ENCODE measurements around the gene SORL1.

DNA sequence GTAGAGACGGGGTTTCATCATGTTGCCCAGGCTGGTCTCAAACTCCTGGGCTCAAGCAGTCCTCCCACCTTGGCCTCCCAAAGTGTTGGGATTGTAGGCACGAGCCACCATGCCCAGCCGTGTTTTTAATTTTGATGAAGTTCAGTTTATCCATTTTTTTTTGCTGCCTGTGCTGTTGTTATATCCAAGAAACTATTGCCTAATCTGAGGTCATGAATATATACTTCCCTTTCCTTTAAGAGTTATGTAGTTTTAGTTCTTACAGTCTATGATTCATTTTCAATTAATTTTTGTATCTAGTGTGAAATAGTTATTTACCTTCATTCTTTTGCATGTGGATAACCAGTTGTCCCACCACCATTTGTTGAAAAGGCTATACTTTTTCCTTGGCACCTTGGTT is 50.9 kb downstream of the SORL1 start:
- TF ChIP-seq, protein P1, sequence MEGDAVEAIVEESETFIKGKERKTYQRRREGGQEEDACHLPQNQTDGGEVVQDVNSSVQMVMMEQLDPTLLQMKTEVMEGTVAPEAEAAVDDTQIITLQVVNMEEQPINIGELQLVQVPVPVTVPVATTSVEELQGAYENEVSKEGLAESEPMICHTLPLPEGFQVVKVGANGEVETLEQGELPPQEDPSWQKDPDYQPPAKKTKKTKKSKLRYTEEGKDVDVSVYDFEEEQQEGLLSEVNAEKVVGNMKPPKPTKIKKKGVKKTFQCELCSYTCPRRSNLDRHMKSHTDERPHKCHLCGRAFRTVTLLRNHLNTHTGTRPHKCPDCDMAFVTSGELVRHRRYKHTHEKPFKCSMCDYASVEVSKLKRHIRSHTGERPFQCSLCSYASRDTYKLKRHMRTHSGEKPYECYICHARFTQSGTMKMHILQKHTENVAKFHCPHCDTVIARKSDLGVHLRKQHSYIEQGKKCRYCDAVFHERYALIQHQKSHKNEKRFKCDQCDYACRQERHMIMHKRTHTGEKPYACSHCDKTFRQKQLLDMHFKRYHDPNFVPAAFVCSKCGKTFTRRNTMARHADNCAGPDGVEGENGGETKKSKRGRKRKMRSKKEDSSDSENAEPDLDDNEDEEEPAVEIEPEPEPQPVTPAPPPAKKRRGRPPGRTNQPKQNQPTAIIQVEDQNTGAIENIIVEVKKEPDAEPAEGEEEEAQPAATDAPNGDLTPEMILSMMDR (IDR thresholded peaks at IDR 0.05), result no peak
- TF ChIP-seq POLR2A (IDR thresholded peaks at IDR 0.05), result no peak
- no peak for TF ChIP-seq POLR2AphosphoS5 (IDR thresholded peaks at IDR 0.05)

Measured in gastroesophageal sphincter (tissue), 3 donors.